T-helper 1 cell treated with Interleukin-12 subunit alpha and Interleukin-12 subunit beta and Interleukin-4 antibody, amounts not matched to agents 30 μg/mL and 1 μg/mL, for 36 hours (primary cell): ENCODE measurements around the gene SOCS3.

ENCODE experiments used
- H3K27ac Mint-ChIP-seq: one replicate; pipeline ENCODE4 v1.8.0; 2021; ENCODE audit warnings: mild to moderate bottlenecking, mixed read lengths
- H3K27me3 Mint-ChIP-seq: one replicate; pipeline ENCODE4 v1.8.0; 2021; ENCODE audit warnings: low read depth, mixed read lengths
- H3K36me3 Mint-ChIP-seq: one replicate; pipeline ENCODE4 v1.8.0; 2021; ENCODE audit warnings: low read depth, mixed read lengths
- H3K4me1 Mint-ChIP-seq: one replicate; pipeline ENCODE4 v1.8.0; 2021; ENCODE audit warnings: low read depth, mixed read lengths
- H3K4me3 Mint-ChIP-seq: one replicate; pipeline ENCODE4 v1.8.0; 2021; ENCODE audit warnings: mild to moderate bottlenecking, moderate library complexity, mixed read lengths
- H3K9me3 Mint-ChIP-seq: one replicate; pipeline ENCODE4 v1.8.0; 2021; ENCODE audit warnings: mixed read lengths

SOCS3 gene

GRCh38 chr17:78396441-78397337 lies 36.8 kb upstream of the SOCS3 start:
- Mint-ChIP-seq H3K36me3 (peaks cover 57% of the 10 kb centered on the region), H3K27me3 (no peaks in the 10 kb centered on the region), H3K27ac (no peak overlapping the region), H3K4me3 (no peak overlapping the region), H3K4me1 (peaks cover 12% of the 10 kb centered on the region), H3K9me3 (no peaks in the 10 kb centered on the region)

GRCh38 chr17:78395155-78395554 lies 35.3 kb upstream of the SOCS3 start:
- Mint-ChIP-seq H3K36me3 (peaks cover 50% of the 10 kb centered on the region), H3K27ac (no peak overlapping the region), H3K4me3 (no peak overlapping the region), H3K9me3 (no peaks in the 10 kb centered on the region), H3K27me3 (no peaks in the 10 kb centered on the region), H3K4me1 (peaks cover 20% of the 10 kb centered on the region)

GRCh38 chr17:78394209-78394608 lies 34.3 kb upstream of the SOCS3 start:
- H3K4me1 Mint-ChIP-seq, result peaks cover 21% of the 10 kb centered on the region
- H3K27me3 Mint-ChIP-seq, result no peaks in the 10 kb centered on the region
- no peaks in the 10 kb centered on the region for H3K9me3 Mint-ChIP-seq
- H3K4me3 Mint-ChIP-seq, result no peak overlapping the region
- peaks cover 45% of the 10 kb centered on the region for H3K36me3 Mint-ChIP-seq
- H3K27ac Mint-ChIP-seq, result no peak overlapping the region

DNA sequence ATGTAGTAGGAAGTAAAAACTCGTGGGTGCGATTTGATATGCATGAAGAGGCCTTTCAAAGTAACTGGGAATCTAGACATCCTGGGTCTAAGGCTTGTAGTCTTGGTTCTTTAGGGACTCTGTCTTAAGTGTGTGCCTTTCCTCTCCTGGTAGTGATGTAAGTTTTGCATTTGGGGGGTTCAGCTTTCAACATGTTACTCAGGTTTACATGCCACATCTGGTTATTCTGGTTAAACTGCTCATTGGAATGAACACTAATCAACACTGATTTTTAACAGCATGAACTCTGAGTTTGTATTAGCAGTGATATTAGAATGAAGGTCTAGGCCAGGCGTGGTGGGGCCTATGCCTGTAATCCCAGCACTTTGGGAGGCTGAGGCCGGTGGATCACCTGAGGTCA lies 33.7 kb upstream of the SOCS3 start:
- peaks cover 41% of the 10 kb centered on the region for H3K36me3 Mint-ChIP-seq
- peak overlapping the region; percentile 23 for H3K27ac Mint-ChIP-seq
- H3K9me3 Mint-ChIP-seq, result no peaks in the 10 kb centered on the region
- no peaks in the 10 kb centered on the region for H3K27me3 Mint-ChIP-seq
- peaks cover 27% of the 10 kb centered on the region for H3K4me1 Mint-ChIP-seq
- H3K4me3 Mint-ChIP-seq, result no peak overlapping the region

DNA sequence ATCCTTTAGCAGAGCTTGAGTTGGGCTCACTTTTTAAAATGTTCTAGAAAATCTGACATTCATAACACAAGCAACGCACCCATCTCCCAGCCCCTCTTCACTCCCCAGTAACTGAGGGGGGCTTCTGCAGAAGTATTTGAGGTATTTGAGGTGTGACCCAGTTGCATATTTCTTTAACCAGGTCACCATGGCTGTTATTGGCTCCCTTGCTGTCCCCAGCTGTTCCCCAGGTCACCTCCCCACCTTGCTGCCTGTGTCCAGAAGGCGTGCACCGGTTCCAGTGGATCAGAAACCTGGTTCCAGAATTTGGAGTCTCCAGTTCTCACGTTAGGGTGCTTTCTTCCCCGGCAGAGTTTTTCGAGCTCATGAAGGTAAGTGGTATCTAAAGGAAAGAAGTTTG lies 32.4 kb upstream of the SOCS3 start:
- H3K36me3 Mint-ChIP-seq, result peaks cover 35% of the 10 kb centered on the region
- H3K4me1 Mint-ChIP-seq, result peaks cover 34% of the 10 kb centered on the region
- H3K27ac Mint-ChIP-seq, result no peak overlapping the region
- H3K9me3 Mint-ChIP-seq, result no peaks in the 10 kb centered on the region
- H3K27me3 Mint-ChIP-seq, result no peaks in the 10 kb centered on the region
- no peak overlapping the region for H3K4me3 Mint-ChIP-seq

- Mint-ChIP-seq H3K27me3 (no peaks in the 10 kb centered on the region), H3K9me3 (no peaks in the 10 kb centered on the region), H3K27ac (no peak overlapping the region), H3K36me3 (peaks cover 32% of the 10 kb centered on the region), H3K4me1 (peaks cover 35% of the 10 kb centered on the region), H3K4me3 (no peak overlapping the region)
These were observed 32.0 kb upstream of the SOCS3 start for GRCh38 chr17:78391843-78392242.

- no peaks in the 10 kb centered on the region for H3K9me3 Mint-ChIP-seq
- no peak overlapping the region for H3K27ac Mint-ChIP-seq
- H3K4me1 Mint-ChIP-seq, result peaks cover 40% of the 10 kb centered on the region
These were observed 31.2 kb upstream of the SOCS3 start for GRCh38 chr17:78391051-78391431.

GRCh38 chr17:78390241-78391050 lies 30.6 kb upstream of the SOCS3 start:
- H3K27me3 Mint-ChIP-seq, result no peaks in the 10 kb centered on the region
- peaks cover 32% of the 10 kb centered on the region for H3K36me3 Mint-ChIP-seq
- peak overlapping the region; percentile 36 for H3K27ac Mint-ChIP-seq
- no peaks in the 10 kb centered on the region for H3K9me3 Mint-ChIP-seq
- no peak overlapping the region for H3K4me3 Mint-ChIP-seq
- H3K4me1 Mint-ChIP-seq, result peaks cover 44% of the 10 kb centered on the region

More at GRCh38 chr17:78391051-78391431, 31.2 kb upstream of the SOCS3 start:
- H3K4me3 Mint-ChIP-seq, result no peak overlapping the region
- H3K36me3 Mint-ChIP-seq, result peaks cover 34% of the 10 kb centered on the region
- no peaks in the 10 kb centered on the region for H3K27me3 Mint-ChIP-seq

DNA sequence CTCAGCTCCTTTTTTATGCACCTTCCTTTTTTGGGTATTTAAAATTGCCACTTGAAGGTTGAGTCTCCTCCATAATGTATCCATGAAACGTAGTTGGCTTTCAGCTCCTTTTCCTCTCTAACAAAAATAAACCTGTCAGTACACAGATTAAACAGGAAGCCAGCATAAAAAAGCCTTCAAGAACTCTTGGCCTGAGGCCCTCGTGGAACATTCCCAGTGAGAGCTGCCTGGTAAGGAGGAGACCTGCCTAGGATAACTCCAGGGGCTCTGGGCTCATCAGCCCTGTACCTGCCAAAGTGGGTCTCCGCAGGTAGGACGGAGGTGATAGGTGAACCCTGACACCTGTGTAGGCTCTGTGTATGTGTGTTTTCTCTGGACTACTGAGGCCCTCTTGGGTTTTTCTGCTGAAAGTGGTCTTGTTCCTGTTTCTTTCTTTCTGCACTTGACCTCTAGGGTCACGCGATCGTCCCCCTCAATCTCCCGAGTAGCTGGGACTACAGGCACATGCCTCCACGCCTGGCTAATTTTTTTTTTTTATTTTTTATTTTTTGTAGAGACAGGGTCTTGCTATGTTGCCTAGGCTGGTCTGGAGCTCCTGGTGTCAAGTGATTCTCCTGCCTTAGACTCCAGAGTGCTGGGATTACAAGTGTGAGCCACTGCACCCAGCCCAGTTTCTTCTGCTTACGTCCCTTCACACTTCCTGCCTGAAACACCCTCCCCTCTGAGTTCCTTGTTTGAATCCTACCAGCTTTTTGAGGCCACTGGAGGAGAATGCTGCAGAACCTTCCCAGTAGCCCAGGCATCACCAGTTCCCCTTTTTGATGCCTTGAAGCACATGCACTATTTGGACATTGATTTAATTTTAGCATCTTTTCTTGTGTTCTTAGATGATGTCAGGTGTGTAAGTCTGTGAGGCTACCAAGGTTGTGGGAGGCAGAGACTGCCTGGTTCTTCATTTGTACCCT lies 28.4 kb upstream of the SOCS3 start:
- peaks cover 60% of the 10 kb centered on the region for H3K4me1 Mint-ChIP-seq
- H3K36me3 Mint-ChIP-seq, result peaks cover 27% of the 10 kb centered on the region
- H3K9me3 Mint-ChIP-seq, result no peaks in the 10 kb centered on the region
- H3K27ac Mint-ChIP-seq, result peak overlapping the region; percentile 91
- peak overlapping the region; percentile 66 for H3K4me3 Mint-ChIP-seq
- no peaks in the 10 kb centered on the region for H3K27me3 Mint-ChIP-seq

- H3K27ac Mint-ChIP-seq, result peak overlapping the region; percentile 98
- no peaks in the 10 kb centered on the region for H3K9me3 Mint-ChIP-seq
- no peaks in the 10 kb centered on the region for H3K27me3 Mint-ChIP-seq
- peak overlapping the region; percentile 71 for H3K4me3 Mint-ChIP-seq
- peaks cover 32% of the 10 kb centered on the region for H3K36me3 Mint-ChIP-seq
- H3K4me1 Mint-ChIP-seq, result peaks cover 76% of the 10 kb centered on the region
These were observed 24.8 kb upstream of the SOCS3 start for GRCh38 chr17:78384479-78385175.

- Mint-ChIP-seq H3K4me3 (peak overlapping the region; percentile 71), H3K36me3 (peaks cover 37% of the 10 kb centered on the region), H3K9me3 (no peaks in the 10 kb centered on the region), H3K27me3 (no peaks in the 10 kb centered on the region), H3K27ac (peak overlapping the region; percentile 98), H3K4me1 (peaks cover 78% of the 10 kb centered on the region)
These were observed 24.0 kb upstream of the SOCS3 start for GRCh38 chr17:78383725-78384471.

DNA sequence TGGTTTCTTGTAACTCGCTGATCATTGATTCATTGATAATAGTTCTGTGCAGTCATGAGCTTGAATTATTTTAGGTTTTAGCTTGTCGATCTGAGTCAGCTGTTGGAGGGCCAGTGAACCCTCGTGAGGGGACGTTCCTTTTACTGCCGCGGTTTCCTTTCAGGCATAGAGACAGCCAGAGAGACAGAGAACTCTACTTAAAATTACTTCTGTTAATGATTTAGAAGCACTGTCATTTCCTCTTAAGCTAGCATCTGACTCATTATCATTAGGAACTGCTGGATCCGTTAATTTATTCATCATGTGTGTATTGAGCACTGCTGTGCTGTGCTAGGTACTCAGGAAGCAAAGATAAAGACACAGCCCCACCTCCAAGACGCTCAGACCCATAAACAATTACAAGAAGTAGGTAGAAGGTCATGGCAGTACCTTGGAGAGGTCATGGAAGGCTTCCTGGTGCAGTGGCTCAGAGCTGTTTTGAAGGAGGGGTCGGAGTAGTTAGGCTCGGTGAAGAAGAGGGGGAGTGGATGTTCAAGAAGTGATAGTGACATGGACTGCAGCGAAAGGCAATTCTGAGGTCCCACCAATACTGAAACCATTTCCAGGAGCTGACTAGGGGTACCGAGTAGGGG lies 21.8 kb upstream of the SOCS3 start:
- H3K9me3 Mint-ChIP-seq, result no peaks in the 10 kb centered on the region

DNA sequence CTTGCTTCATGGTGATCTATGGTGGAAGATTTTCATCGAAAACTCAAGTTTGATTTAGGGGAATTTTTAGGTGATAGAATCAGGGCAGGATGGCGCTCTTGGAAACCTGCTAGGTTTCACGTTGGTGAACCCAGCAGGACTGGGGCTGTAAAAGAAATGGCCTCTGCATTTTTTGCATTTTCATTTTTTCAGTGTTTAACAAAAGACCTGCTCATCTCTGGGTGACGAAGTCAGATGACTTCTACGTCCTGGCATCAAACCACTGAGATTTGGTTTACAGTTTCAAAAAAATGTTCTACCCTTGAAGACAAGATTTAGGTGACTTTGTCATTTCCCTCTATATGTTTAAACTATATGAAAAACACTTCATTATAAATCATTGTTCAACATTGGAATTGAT lies 20.5 kb upstream of the SOCS3 start:
- no peaks in the 10 kb centered on the region for H3K27me3 Mint-ChIP-seq
- H3K9me3 Mint-ChIP-seq, result no peaks in the 10 kb centered on the region
- peak overlapping the region; percentile 94 for H3K27ac Mint-ChIP-seq
- peak overlapping the region; percentile 98 for H3K4me3 Mint-ChIP-seq
- peaks cover 27% of the 10 kb centered on the region for H3K36me3 Mint-ChIP-seq
- peaks cover 58% of the 10 kb centered on the region for H3K4me1 Mint-ChIP-seq

More for the DNA sequence above, 21.8 kb upstream of the SOCS3 start:
- Mint-ChIP-seq H3K4me1 (peaks cover 70% of the 10 kb centered on the region), H3K36me3 (peaks cover 33% of the 10 kb centered on the region), H3K4me3 (peak overlapping the region; percentile 98), H3K27ac (peak overlapping the region; percentile 94), H3K27me3 (no peaks in the 10 kb centered on the region)
